GM21447 (cell line): Measurements from ENCODE around the gene CHIA.
"Not testable (repeated sequence)": the region's sequence is repeated elsewhere in the genome, so short reads cannot be mapped to it uniquely, and the experiment has no call there.

Source experiments
- ATAC-seq: cut with Tn5 transposase; IDR thresholded peaks from one replicate; pipeline ENCODE4 v1.9.1; 2021; ENCODE audit not compliant: unreplicated experiment

Gene CHIA

GRCh38 chr1:111283838-111284237 lies 6.8 kb upstream of the CHIA start:
- no peak for ATAC-seq

- ATAC-seq = no peak
These were observed 4.8 kb upstream of the CHIA start for GRCh38 chr1:111285879-111286278.

DNA sequence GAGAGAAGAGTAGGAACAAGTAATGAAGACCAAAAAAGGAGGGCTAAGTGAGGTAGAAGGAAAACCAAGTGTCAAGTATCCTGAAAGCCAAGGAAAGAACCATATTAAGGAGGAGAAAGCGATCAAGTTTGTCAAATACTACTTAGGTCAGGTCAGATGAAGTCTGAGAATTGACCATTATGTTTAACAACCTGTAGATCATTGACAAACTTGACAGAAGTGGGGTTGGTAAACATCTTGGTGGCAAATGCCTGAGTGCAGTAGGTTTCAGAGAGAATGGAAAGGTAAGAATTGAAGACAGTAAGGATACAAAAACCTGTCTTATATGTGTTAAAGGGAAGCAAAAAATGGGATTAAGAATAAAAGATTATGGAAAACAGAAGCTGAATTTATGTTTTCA lies 3.7 kb upstream of the CHIA start:
- ATAC-seq = no peak

- no peak for ATAC-seq
These were observed 1.3 kb upstream of the CHIA start for GRCh38 chr1:111289371-111289770.

- no peak for ATAC-seq
These were observed 547 bp upstream of the CHIA start for GRCh38 chr1:111290104-111290503.

- ATAC-seq = no peak
These were observed 3.7 kb downstream of the CHIA start for GRCh38 chr1:111294390-111294789.

GRCh38 chr1:111302374-111302773 lies 11.7 kb downstream of the CHIA start:
- no peak for ATAC-seq

DNA sequence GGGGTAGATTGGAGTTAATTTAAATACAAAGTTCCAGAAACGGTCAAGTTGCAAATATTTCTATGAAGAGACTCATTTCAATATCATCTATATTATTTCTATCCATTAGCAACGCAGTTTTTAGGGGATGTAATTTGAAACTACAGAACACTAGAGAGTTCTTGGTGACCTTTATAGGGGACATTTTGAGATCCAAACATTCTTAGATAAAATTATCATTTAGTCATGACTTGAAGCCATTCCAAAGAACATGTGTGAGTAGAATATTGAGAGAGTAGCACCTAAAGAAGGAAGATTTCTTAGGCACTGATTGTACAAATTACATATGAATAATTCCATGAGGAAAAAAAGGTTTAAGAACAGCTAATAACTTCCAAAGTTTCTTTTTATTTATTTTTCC lies 19.0 kb downstream of the CHIA start:
- no peak for ATAC-seq

DNA sequence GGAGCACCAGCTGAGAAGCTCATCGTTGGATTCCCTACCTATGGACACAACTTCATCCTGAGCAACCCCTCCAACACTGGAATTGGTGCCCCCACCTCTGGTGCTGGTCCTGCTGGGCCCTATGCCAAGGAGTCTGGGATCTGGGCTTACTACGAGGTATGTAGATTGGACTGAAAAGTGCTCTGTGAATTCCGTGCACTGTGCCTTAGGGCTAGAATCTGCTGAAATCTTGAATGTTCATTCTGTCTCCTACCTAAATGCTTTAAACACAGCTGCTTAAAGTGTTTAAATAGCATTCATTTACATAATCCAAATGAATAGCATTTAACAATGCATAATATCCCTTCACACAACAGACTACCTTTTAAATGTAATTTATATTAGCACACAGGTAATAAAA lies 27.9 kb downstream of the CHIA start:
- ATAC-seq = no peak

- no peak for ATAC-seq
These were observed 29.6 kb downstream of the CHIA start for GRCh38 chr1:111320066-111320879.

DNA sequence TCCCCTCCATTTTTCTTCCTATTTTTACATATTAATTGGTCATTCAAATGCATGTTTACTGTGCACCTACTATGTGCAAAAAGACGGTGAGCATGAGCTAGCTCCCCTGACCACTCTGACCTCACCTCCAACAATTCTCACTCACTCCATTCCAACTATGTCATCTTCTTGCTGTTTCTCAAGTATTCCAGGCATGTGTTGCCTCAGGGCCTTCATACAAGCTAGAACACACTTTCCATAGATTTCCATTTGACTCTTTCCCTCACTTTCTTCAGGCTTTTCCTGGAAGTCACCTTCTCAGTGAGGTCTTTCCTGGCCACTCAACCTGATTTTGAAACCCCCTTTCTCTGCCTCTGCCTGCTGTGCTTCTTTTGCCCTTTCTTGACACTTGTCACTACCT lies 32.6 kb downstream of the CHIA start:
- ATAC-seq = no peak

GRCh38 chr1:111332190-111332589 lies 41.5 kb downstream of the CHIA start:
- peak; percentile 70 for ATAC-seq

- ATAC-seq = no peak
These were observed 43.5 kb downstream of the CHIA start for GRCh38 chr1:111334169-111334568.

DNA sequence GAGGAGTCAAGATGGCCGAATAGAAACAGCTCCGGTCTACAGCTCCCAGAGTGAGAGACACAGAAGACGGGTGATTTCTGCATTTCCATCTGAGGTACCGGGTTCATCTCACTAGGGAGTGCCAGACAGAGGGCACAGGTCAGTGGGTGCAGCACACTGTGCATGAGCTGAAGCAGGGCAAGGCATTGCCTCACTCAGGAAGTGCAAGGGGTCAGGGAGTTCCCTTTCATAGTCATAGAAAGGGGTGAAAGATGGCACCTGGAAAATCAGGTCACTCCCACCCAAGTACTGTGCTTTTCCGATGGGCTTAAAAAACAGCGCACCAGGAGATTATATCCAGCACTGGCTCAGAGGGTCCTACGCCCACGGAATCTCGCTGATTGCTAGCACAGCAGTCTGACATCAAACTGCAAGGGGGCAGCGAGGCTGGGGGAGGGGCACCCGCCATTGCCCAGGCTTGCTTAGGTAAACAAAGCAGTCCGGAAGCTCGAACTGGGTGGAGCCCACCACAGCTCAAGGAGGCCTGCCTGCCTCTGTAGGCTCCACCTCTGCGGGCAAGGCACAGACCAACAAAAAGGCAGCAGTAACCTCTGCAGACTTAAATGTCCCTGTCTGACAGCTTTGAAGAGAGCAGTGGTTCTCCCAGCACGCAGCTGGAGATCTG lies 44.7 kb downstream of the CHIA start:
- ATAC-seq = not testable (repeated sequence)

DNA sequence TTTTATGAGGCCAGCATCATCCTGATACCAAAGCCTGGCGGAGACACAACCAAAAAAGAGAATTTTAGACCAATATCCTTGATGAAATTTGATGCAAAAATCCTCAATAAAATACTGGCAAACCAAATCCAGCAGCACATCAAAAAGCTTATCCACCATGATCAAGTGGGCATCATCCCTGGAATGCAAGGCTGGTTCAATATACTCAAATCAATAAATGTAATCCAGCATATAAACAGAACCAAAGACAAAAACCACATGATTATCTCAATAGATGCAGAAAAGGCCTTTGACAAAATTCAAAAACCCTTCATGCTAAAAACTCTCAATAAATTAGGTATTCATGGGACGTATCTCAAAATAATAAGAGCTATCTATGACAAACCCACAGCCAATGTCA lies 48.2 kb downstream of the CHIA start:
- ATAC-seq = not testable (repeated sequence)

- peak; percentile 92 for ATAC-seq
These were observed 55.6 kb downstream of the CHIA start for GRCh38 chr1:111346089-111346885.

DNA sequence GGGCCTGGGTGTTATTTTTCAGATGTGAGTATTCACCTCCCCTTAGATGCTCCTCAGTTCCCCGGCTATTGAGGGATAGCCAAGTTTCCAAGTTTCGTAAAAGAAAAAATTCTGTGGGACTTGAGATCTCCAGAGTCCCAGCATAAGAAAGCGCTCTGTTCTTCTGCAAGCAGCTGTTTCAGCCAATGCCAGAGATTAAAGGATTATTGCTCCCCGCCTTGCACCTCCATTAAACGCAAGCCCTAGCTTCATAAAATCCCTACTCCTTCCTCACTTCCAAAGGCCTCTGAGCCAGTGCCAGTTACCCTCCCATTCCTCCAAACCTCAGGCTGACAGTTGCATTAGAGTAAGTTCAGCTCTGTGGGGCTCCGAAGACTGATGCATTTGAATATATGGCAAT lies 56.4 kb downstream of the CHIA start:
- ATAC-seq = no peak

DNA sequence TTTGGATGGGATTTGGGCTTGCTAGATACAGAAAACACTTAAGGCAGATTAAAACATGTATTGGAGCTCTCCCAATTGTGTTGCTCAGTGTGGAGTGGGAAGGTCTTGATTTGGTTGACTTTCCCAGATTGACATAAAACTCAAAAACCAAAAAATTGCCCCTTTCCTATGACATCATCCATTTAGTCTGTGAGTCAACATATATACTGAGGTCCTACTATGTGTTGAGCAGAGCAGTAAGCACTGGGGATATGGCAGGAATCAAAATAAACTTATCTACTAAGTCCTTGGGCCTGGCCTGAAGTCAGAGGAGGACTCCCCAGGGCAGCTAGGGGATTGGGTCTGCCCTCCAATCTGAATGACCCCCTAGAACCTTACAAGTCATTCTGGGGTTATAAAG lies 61.0 kb downstream of the CHIA start:
- no peak for ATAC-seq

- no peak for ATAC-seq
These were observed 63.9 kb downstream of the CHIA start for GRCh38 chr1:111354584-111354983.

- no peak for ATAC-seq
These were observed 68.3 kb downstream of the CHIA start for GRCh38 chr1:111358964-111359363.

DNA sequence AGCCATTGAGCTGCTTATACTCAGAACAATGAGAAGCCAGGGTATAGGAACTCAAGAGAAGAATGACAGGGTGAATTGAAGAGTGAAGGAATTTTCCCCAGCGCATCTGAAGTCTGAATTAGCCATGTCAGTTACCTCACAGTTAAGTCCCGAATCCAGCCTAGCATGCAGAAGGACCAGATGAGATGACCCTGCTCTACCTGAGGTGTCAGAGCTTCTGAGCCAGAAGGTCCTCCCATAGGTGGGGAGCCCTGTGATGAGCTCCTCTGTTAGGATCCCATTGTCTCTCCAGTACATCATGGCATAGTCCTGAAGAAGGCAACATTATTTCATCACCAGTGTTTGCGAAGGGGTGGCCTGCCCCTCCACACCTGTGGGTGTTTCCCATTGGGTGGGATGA lies 68.7 kb downstream of the CHIA start:
- no peak for ATAC-seq

DNA sequence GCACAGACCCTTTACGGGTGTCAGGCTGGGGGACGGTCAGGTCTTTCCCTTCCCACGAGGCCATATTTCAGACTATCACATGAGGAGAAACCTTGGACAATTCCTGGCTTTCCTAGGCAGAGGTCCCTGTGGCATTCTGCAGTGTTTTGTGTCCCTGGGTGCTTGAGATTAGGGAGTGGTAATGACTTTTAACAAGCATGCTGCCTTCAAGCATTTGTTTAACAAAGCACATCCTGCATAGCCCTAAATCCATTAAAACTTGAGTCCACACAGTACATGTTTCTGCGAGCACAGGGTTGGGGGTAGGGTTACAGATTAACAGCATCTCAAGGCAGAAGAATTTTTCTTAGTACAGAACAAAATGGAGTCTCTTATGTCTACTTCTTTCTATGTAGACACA lies 69.6 kb downstream of the CHIA start:
- not testable (repeated sequence) for ATAC-seq
